Right ventricle myocardium superior (tissue), 1 donor: Measurements from ENCODE around the gene LMX1A. TPM values are rescaled to one million over a fixed set of nuclear protein-coding genes. Genes with fewer than 3 reads are reported as not detected.
A peak's percentile ranks its signal among the peaks of the same experiment; 100 is the strongest.

Experiments
- ATAC-seq: fragments of 200-7000 bp; cut with Tn5 transposase; one replicate; pipeline ENCODE4 v1.9.1; 2020; ENCODE audit warnings: mild to moderate bottlenecking; ENCODE audit not compliant: poor library complexity
- DNase-seq: peaks from one replicate; pipeline ENCODE4 v3.0.0-alpha.2; 2020
- intact Hi-C: fragments of 100-400 bp; cut with DNase I; formaldehyde crosslinking; loops from one replicate; pipeline ENCODE4 v1.11.2; 2022
- total RNA-seq: library from RNA; stranded (reverse); fragmentation: NEBNext Ultra II Directional; extraction: Animal tissue kit (Norgen Biotek cat#: 25700); gene quantifications from one replicate; pipeline ENCODE4 v1.2.1, GENCODE V29; 2021
- donor health status: DM: no; HTN: yes; CAD: no; lungs with severe emphysema.

The LMX1A gene
- total RNA-seq, 1 donor from 2014 or later, result not detected

DNA sequence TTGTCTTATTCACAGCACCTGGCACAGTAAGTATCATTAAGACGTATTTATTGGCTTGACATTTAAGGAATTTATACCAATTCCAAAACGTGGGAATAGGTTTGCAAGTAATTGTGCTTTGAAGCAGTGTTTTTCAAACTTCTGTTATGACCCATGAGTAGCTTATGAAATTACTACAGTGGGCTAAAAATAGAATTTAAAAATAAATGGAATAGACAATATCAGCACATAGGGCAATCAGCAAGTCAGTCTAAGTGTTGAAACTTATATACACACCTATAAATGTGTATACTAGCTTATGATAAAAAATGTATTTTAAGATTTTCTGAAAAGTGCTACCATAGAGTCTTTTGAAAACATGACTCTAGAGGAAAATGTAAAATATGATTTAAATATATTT lies 116.6 kb downstream of the LMX1A start:
- peak; percentile 73 for ATAC-seq
- intact Hi-C loops, result no loop called here

DNA sequence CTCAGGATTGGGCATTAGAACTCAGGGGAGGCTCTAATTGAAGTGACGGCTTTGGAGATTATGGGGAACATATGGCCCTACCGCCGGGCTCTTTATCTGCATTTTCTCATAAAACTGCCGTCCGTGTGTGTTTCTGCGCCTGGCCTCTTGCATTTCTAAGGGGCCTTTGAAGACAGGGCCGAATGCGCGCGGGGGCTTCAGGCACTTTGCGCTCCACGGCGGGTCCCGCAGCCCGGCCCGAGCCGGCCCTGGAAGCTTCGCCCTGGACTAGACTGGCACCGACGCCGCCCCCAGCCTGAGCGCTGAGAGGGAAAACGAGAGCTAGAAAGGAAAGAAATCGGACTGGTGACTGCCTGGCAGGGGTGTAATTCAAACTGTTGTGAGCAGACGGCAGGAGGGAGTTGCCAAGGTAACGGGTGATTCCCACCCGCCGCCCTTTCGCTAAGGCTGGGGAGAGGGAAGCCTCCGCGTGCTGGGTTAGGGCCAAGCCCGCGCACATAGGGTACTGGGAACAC lies 120.7 kb downstream of the LMX1A start:
- ATAC-seq (peak; percentile 46), DNase-seq (no peak)
- intact Hi-C loops, result no loop called here

More for the DNA sequence above, 116.6 kb downstream of the LMX1A start:
- no peak for DNase-seq

DNA sequence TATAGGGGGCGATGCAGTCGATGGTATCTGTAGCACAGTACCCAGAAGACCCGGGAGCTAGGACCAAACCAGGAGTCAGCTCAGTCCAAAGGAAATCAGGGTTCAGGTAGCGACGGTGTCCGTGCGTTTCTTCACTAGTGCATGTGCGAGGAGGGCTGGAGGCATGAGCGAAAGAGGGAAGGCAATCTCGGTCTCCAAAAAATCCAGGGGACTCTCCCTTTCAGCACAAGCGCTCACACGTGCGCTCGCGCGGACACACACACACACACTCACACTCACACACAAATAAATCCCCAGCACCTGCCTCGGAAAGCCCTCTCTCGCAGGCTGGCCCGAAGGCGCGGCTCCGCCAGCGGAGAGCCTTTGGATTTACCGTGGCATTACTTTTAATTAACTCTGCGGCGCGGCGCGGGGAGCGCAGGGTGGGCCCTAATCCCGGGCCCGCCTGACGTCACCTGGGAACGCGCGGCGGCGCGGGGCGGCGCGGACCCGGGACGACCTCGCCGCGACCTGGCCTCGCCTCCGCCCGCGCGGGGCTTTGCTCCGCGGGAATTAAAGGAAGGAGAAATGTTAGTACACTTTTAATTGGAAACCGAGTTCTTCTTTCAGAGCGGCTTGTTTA lies 121.2 kb downstream of the LMX1A start:
- ATAC-seq, result peak; percentile 75
- intact Hi-C loops, result no loop called here
- DNase-seq, result no peak

DNA sequence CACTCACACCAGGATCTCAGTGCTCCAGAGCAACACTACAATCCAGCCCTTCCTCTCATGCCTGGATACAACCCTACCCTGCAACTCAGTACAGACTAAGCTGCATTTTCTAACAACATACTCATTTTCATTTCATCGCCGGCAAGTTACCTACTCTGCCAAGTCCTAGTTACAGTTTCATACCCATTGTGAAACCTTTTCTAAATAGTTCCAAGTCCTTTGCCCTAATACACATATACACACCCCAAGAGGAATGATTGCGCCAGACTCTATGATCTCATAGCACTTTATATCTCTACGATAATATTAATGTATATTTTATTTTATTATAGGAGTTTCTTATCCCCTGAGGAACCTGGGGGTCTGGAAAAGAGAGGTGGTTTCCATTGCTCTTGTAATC lies 122.4 kb downstream of the LMX1A start:
- no peak for DNase-seq
- ATAC-seq, result no peak
- intact Hi-C loops, result no loop called here

DNA sequence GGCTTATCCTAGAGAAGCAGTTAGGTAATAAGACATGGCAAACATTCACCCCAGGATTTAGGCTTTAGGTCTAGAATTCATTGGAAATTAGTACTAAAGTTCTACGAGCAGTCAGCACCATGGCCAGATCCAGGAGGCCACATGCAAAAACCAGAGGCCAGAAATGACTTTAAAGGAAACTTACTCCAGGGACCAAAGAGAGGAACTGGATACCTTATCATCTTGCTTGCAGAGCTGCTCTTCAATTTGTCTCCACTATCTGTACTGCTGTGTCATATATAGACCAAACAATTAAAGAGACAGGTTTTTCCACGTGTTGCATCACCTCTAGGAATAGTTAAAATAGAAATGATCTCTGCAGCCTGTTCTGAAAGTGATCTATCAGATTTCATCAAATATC lies 127.8 kb downstream of the LMX1A start:
- DNase-seq (no peak), ATAC-seq (no peak)
- intact Hi-C loops, result no loop called here

DNA sequence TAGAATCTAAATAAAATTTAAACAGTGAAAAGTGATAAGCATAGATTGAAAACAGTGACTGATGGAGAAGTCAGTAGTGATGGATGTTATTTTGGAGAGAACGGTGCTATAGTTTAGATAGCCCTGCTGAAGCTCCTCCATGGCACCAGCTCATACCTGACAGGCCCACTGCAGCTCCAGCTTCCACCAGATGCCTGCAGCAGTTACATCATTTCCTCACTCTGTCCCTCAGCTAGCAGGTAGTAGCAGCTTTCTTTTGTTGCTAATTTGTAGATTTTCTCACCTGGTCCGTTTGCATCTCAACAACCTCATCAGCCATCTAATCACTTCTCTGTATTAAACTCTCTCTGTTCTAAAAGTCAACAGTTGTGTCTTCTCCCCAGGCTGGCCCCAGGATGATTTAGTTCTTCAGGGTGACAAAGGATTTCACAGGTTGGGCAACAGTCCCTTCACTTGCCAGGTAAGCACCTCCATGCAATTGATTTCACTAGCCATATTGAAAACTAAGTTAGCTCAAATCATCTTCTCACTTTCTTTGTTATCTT lies 128.3 kb downstream of the LMX1A start:
- intact Hi-C loops, result no loop called here
- ATAC-seq, result no peak
- no peak for DNase-seq

DNA sequence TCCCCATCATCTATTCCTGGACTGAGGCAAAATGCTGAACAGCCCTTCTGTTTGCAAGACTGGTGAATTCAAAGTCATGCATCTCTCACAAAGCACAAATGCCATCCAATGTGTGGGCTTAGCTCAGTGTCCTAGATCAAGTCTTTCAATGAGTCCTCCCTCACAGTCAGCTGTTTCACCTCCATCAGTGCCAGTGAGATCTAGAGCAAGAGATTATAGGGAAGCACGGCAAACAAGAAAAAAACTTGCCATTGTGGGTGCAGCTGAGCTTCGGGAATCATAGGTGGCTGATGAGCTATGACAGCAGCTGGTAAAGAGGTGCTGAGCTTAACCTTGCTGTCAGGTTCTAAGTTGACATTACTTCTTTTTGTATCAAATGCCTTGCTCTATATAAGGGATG lies 130.2 kb downstream of the LMX1A start:
- DNase-seq (no peak), ATAC-seq (no peak)
- intact Hi-C loops, result no loop called here

DNA sequence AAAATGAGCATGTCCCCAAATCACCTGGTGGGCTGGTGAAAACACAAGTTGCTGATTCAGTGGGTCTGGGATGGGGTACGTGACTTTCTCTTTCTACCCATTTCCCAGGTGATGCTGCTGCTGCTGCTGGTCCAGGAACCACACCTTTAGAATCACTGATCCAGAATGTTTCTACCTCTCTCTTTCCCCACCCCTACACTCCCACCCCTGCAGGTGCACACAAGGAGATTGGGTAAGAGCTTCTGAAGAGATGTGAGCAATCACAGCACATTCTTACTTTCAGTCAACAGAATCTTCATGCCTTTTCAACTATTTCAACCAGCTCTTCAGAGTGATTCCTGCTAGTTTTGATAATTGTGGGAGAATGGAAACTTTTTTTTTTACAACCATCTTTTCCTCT lies 130.9 kb downstream of the LMX1A start:
- DNase-seq (no peak), ATAC-seq (no peak)
- intact Hi-C loops, result no loop called here

DNA sequence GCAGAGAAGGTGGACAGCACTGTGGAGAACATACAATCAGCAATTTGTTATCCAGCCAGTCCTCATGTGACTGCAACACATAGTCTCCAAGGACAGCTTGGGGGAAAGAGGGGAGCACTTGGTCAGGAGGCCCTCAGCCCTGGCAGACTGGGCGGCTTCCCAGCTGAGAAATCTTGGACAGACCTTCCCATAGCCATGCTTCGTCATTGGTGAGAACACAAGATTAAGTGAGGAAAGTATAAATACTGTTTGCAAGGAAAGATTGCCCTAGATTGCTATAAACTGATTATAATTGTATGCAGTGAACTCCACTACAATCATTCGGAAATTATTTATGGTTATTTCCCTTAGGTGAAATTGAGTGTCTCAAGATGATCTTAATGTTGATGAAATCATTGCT lies 131.5 kb downstream of the LMX1A start:
- no peak for DNase-seq
- no peak for ATAC-seq
- intact Hi-C loops, result no loop called here

DNA sequence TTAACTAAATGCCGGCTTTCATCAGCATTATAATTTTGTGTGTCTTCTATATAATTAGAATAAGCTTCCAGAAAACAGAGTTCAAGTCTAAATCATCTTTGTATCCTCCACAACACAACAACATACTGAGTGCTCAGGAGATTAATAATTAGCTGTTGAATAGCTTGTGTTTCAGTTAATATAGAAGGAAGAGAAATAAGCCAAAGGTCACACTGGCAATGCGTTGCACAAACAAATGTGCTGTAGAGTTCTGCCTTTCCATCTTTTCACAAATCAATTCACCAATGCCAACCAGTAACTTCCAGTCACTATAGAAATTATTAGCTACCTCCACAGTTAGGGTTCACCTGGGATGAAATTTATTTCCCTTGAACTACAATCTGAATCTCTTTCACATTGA lies 132.0 kb downstream of the LMX1A start:
- no peak for DNase-seq
- no peak for ATAC-seq
- intact Hi-C loops, result no loop called here

DNA sequence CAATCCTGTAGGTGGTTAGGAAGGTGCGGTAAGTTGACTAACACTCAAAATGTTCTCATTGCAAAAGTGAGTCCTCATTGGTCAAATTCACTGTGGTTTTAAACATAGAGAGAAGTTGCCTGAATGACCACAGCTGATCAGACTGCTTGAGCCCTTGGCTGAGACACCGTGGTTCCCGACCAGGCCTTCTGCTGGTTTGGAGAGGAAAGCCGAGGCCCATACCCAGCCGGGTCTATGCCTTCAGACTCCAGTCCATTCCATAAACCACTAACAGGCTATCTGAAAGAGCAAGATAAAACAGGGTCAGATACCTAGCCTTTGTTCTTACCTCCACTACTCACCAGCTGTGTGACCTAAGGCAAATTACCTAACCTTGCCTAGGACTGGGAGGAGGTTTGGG lies 133.9 kb downstream of the LMX1A start:
- intact Hi-C loops, result no loop called here
- no peak for ATAC-seq

DNA sequence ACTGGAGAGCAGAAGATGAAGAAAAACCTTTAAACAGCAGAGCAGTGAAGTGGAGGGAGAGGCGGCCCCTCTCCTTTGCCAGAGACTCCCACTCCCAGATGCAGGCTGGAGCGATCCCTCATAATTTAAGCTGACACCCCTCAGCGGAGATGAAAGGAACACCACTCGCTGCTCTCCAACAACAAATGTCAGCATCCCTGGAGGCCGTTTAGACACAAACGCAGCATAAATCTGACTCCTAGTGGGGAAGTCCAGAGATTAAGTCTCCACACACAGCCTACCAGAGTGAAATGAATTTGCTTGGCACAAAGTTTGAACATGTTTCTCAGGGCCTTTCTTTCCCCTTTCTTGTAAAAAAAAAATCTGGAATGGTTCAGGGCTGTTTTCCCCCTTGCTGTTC lies 137.8 kb downstream of the LMX1A start:
- DNase-seq (no peak), ATAC-seq (no peak)
- intact Hi-C loops, result no loop called here

More for the DNA sequence above, 133.9 kb downstream of the LMX1A start:
- DNase-seq, result no peak

DNA sequence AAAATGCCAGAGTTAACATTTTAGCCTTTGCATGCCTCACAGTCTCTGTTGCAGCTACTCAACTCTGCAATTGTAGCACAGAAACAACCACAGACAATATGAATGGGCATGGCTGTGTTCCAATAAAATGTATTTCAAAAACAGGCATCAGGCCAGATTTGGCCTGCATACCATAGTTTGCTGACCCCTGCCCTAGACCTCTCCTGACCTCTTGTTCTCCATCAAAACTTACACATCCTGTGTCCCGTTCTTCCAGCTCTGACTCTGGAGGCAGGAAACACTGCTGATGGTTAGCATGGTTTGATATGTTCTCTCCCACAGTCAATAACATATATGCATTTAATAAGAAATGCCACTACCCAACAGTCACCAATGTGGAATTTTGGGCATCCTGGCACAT lies 138.6 kb downstream of the LMX1A start:
- ATAC-seq (no peak), DNase-seq (no peak)
- intact Hi-C loops, result no loop called here

DNA sequence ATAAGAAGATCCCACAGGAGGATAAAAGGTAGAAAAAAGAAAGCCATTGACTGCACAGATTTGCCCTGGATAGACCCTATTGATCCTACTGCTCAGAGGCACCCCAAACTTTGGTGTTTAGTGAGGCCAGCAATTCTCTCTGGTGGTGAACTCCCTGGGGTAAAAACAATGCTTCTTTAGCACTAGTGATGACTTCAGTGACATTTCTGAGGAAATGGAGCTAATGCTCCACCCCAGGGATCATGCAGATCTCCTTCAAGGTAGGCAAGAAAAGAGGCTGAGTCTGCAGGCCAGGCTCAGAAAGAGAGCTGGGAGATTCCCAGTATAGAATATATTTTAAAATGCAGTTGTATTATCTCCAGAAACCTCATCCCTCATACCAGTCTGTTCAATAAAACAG lies 140.3 kb downstream of the LMX1A start:
- DNase-seq, result no peak
- ATAC-seq, result no peak
- intact Hi-C loops, result no loop called here

DNA sequence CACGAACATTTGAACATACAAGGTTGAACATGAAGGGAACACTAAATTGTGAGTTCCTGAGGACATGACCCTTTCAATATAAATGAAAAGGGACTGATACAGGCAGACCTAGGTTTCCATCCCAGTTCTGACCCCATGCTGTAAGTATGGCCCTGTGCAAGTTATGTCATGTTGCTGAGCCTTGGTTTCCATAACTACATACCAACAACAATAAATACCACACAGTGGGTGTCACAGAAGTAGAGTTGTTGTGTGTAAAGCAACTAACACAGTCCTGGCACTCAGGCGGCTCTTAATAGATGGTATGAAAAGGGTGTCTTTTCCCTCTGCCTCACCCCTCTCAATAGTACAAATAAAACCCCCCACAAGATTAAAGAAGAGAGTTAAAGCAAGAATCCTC lies 140.8 kb downstream of the LMX1A start:
- ATAC-seq, result no peak
- intact Hi-C loops, result no loop called here

DNA sequence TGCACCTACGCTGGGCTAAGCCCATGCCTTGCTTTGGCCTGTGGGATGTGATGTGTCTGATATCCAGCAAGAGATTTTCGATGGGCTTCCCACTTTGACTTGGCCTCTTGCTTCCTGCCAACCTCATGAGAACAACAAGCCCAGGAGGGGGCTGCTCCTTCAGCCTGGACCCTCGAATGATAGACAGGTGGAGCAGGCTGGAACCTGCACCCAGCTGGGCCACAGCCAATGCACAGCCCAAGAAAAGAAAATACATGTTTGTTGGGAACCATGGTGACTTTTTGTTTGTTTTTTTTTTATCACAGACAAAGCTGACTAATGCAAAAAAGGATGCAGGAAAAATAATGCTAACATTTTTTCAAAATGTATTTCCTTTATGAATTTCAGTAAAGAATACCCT lies 144.3 kb downstream of the LMX1A start:
- no peak for ATAC-seq
- intact Hi-C loops, result no loop called here

More for the DNA sequence above, 140.8 kb downstream of the LMX1A start:
- no peak for DNase-seq

DNA sequence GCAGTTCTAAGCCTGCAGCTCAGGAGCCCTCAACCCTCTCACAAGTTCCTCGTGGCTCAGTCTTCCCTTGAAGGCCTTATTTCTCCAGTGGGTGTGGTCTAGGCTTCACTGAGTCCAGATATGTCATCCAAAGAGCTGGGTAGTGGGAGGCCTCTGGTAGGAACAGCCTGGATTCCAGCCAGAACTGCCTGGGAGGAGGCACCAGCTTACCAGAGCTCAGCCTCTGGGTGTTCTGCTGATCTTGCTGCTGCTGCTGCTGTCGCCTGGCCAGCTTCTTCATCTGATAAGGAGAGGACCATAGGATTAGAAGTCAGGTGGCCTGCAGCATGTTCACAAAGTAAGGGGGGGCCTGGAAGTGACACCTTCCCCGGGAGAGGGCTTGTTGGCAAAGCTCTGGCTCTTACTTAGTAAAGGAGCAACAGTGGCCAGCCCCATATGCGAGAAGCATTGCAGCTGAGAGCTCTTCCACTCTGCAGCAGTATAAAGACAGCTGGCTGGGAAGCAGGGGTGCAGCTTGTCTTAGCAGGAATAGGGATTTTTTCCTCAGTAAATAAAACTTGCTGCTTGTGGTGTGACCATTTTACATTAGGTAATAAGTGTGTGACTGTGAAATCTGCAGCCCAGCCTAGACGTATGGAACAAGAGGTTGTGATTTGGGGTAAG lies 148.5 kb downstream of the LMX1A start:
- DNase-seq, result no peak
- intact Hi-C loops, result no loop called here
- no peak for ATAC-seq

More for the DNA sequence above, 144.3 kb downstream of the LMX1A start:
- no peak for DNase-seq

DNA sequence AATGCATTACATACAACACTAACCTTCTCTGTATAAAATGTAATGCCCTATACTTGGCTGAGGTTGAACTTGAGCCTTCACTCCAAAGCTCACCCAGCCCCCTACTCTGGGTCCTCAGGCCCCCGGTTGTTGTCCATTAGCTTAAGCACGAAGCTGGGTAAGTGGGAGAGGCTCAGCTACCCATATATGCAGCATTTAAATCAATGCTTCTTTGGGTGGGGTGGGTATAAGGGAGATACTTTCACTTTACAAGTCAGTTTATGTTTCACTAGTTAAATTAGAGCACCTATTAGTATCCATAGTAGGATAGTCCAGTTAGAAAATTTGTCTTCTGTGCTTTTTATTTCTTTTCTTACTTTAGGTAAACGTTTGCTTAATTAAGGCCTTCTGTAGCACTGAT lies 151.4 kb downstream of the LMX1A start:
- ATAC-seq, result no peak
- intact Hi-C loops, result no loop called here
- DNase-seq, result no peak

DNA sequence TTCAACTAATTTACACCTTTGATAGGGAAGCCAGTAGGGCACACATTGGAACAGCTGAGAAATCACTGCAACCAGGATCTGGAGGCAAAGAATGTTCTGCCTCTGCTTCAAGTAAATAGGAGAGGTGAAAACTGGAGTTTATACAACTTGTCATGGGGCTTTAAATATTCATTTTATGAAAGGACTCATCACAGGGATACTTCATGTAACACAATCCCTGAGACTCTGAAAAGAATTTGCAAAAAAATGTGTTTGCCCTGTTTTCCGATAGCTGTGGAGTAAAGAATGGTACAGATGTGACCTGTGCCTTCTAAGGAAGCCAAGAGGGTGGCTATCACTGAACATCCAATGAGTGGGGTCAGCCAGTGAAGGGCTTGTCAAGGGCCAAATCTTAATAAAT lies 152.0 kb downstream of the LMX1A start:
- ATAC-seq (no peak), DNase-seq (no peak)
- intact Hi-C loops, result no loop called here

DNA sequence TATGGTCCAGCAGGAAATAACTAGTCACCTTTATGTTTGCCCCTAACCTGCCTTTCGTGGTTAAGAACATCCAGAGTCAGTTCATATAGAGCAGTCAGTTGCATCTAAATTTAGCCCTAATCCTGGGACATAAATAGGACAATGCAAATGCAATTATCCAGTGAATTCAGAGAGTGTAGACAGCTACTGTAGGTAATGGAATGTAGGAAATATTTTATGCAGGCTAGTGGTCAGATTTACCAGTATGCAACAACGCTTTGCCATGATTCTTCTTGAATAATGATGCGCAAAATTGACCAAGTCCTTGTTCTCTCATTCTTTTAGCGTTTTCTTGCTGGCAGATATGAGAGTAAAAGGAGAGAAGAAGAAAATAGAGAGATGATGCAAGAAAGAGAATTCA lies 165.4 kb downstream of the LMX1A start:
- DNase-seq, result no peak
- intact Hi-C loops, result no loop called here

More for the DNA sequence above, 165.4 kb downstream of the LMX1A start:
- no peak for ATAC-seq
